Fibroblast of the conjunctiva (primary cell): ENCODE results near the gene RALGAPB.

Experiments
- DNase-seq: peaks from one replicate; pipeline ENCODE4 v3.0.0-alpha.2; 2010; ENCODE audit warnings: low read depth

The RALGAPB gene

GRCh38 chr20:38547288-38548085 lies 74.8 kb downstream of the RALGAPB start:
- DNase-seq, result no peak

GRCh38 chr20:38548356-38549083 lies 75.9 kb downstream of the RALGAPB start:
- DNase-seq, result no peak

GRCh38 chr20:38550274-38550673 lies 77.6 kb downstream of the RALGAPB start:
- no peak for DNase-seq

- no peak for DNase-seq
These were observed 78.5 kb downstream of the RALGAPB start for GRCh38 chr20:38551056-38551626.

- DNase-seq, result no peak
These were observed 82.3 kb downstream of the RALGAPB start for GRCh38 chr20:38554986-38555385.

- DNase-seq, result no peak
These were observed 82.8 kb downstream of the RALGAPB start for GRCh38 chr20:38555395-38555794.

- no peak for DNase-seq
These were observed 84.5 kb downstream of the RALGAPB start for GRCh38 chr20:38557174-38557573.

GRCh38 chr20:38558596-38559360 lies 86.1 kb downstream of the RALGAPB start:
- no peak for DNase-seq

GRCh38 chr20:38559764-38560163 lies 87.1 kb downstream of the RALGAPB start:
- no peak for DNase-seq

- DNase-seq, result no peak
These were observed 91.3 kb downstream of the RALGAPB start for GRCh38 chr20:38563802-38564431.

- no peak for DNase-seq
These were observed 92.0 kb downstream of the RALGAPB start for GRCh38 chr20:38564680-38565079.

GRCh38 chr20:38566036-38566598 lies 93.5 kb downstream of the RALGAPB start:
- no peak for DNase-seq

- DNase-seq, result no peak
These were observed 97.3 kb downstream of the RALGAPB start for GRCh38 chr20:38569747-38570525.

GRCh38 chr20:38573413-38573812 lies 100.8 kb downstream of the RALGAPB start:
- DNase-seq, result no peak

- no peak for DNase-seq
These were observed 106.7 kb downstream of the RALGAPB start for GRCh38 chr20:38579219-38579910.

GRCh38 chr20:38579921-38580320 lies 107.3 kb downstream of the RALGAPB start:
- no peak for DNase-seq

GRCh38 chr20:38581013-38581412 lies 108.4 kb downstream of the RALGAPB start, which contains the start of gene ADIG:
TSS of gene ADIG (plus strand) at chr20:38581197. CDS start at chr20:38581251, 54 bp downstream.
- no peak for DNase-seq

GRCh38 chr20:38581830-38582358 lies 109.3 kb downstream of the RALGAPB start:
- DNase-seq, result no peak

- DNase-seq, result no peak
These were observed 110.7 kb downstream of the RALGAPB start for GRCh38 chr20:38583306-38583705.
